ENCODE results near the gene PPP1R14C. TPM values are rescaled to one million over a fixed set of nuclear protein-coding genes. Genes with fewer than 3 reads are reported as not detected.

Gene PPP1R14C
- total RNA-seq, 6 donors from 2014 or later, result 12.0 to 34.5 (median 16.8) TPM

DNA sequence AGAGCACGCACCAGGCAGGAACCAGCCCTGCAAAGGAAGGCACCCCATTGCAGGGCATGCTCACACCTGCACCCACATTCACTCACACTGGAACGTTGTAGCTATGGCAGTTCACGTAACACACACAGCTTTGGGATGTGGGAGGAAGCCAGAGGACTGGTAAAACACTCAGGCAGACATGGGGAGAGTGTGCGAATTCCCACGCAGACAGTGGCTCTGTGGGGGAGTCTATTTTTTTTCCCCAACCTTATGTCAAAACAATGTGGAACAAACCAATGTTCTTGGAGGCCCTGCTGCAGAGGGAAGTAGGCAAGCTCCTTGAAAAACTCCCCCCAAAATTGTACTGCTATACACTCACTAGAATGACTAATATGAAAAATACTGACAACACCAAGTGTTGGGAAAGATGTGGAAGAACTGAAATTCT lies 91.0 kb downstream of the PPP1R14C start:
- DNase-seq (no peak), ATAC-seq (ENCODE audit: low FRiP score in 2 of 2) (no peak)
- TF ChIP-seq POLR2AphosphoS5 (IDR thresholded peaks at IDR 0.05), result no peak
- TF ChIP-seq EP300 (IDR thresholded peaks at IDR 0.05), result no peak
- TF ChIP-seq, protein P1, sequence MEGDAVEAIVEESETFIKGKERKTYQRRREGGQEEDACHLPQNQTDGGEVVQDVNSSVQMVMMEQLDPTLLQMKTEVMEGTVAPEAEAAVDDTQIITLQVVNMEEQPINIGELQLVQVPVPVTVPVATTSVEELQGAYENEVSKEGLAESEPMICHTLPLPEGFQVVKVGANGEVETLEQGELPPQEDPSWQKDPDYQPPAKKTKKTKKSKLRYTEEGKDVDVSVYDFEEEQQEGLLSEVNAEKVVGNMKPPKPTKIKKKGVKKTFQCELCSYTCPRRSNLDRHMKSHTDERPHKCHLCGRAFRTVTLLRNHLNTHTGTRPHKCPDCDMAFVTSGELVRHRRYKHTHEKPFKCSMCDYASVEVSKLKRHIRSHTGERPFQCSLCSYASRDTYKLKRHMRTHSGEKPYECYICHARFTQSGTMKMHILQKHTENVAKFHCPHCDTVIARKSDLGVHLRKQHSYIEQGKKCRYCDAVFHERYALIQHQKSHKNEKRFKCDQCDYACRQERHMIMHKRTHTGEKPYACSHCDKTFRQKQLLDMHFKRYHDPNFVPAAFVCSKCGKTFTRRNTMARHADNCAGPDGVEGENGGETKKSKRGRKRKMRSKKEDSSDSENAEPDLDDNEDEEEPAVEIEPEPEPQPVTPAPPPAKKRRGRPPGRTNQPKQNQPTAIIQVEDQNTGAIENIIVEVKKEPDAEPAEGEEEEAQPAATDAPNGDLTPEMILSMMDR (IDR thresholded peaks at IDR 0.05), result no peak
- TF ChIP-seq POLR2A (IDR thresholded peaks at IDR 0.05), result no peak
- Histone ChIP-seq H3K27ac (no peak overlapping the region), H3K27me3 (no peaks in the 10 kb centered on the region), H3K4me1 (peaks cover 9 to 29% (median 17%) of the 10 kb centered on the region in 4 donors), H3K4me3 (no peak overlapping the region), H3K9me3 (no peaks in the 10 kb centered on the region), H3K36me3 (no peaks in the 10 kb centered on the region)
- WGBS, 2 donors, result 94 to 96% methylated on average over 5 of the region's 5 CpGs

GRCh38 chr6:150235218-150235617 lies 92.4 kb downstream of the PPP1R14C start:
- H3K36me3 ChIP-seq, result no peaks in the 10 kb centered on the region
- no peaks in the 10 kb centered on the region for H3K9me3 ChIP-seq
- H3K27ac ChIP-seq, result no peak overlapping the region
- H3K4me1 ChIP-seq, result peaks cover 9 to 32% (median 19%) of the 10 kb centered on the region in 4 donors
- 88 to 96% methylated on average over 4 to 5 of the region's 5 CpGs for WGBS, 2 donors
- no peaks in the 10 kb centered on the region for H3K27me3 ChIP-seq
- TF ChIP-seq EP300 (IDR thresholded peaks at IDR 0.05) (no peak), POLR2AphosphoS5 (IDR thresholded peaks at IDR 0.05) (no peak), POLR2A (IDR thresholded peaks at IDR 0.05) (no peak)
- TF ChIP-seq, protein P1 (IDR thresholded peaks at IDR 0.05), result no peak
- DNase-seq (no peak), ATAC-seq (ENCODE audit: low FRiP score in 2 of 2) (no peak)
- no peak overlapping the region for H3K4me3 ChIP-seq

GRCh38 chr6:150236114-150236513 lies 93.3 kb downstream of the PPP1R14C start:
- DNase-seq (no peak), ATAC-seq (ENCODE audit: low FRiP score in 2 of 2) (peak; percentile 6 to 53)
- H3K36me3 ChIP-seq, result no peaks in the 10 kb centered on the region
- H3K4me1 ChIP-seq, result peaks cover 9 to 32% (median 19%) of the 10 kb centered on the region in 4 donors
- no peak for TF ChIP-seq POLR2A (IDR thresholded peaks at IDR 0.05)
- TF ChIP-seq, protein P1 (IDR thresholded peaks at IDR 0.05), result no peak
- no peak for TF ChIP-seq POLR2AphosphoS5 (IDR thresholded peaks at IDR 0.05)
- TF ChIP-seq EP300 (IDR thresholded peaks at IDR 0.05), result no peak
- 61 to 65% methylated on average over 8 of the region's 8 CpGs for WGBS, 2 donors
- H3K27me3 ChIP-seq, result no peaks in the 10 kb centered on the region
- no peak overlapping the region for H3K4me3 ChIP-seq
- no peaks in the 10 kb centered on the region for H3K9me3 ChIP-seq
- H3K27ac ChIP-seq, result peak overlapping the region in 3 of 4 donors; percentile 5 to 35 (median 9)

DNA sequence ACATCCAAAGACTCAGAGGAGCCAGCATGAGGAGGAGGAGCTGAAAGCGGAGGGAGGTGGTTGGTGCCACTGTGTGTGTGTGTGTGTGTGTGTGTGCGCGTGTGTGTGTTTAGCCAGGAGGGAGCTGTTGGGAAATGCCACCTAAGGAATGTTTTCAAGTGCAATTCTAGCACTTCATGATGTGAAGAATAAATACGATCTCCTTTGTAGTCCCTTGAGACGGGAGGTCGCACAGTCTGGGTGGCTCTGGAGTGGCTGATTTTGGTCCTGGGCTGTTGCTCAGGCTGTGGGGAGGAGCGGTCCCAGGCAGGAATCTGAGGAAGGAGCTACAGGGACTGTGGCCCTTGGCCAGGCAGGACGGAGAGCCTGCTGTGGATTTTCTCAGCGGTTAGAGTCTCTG lies 93.7 kb downstream of the PPP1R14C start:
- Histone ChIP-seq H3K9me3 (no peaks in the 10 kb centered on the region), H3K27ac (peak overlapping the region in 2 of 4 donors; percentile 35 to 61), H3K36me3 (no peaks in the 10 kb centered on the region), H3K4me3 (no peak overlapping the region), H3K4me1 (peaks cover 9 to 32% (median 19%) of the 10 kb centered on the region in 4 donors), H3K27me3 (no peaks in the 10 kb centered on the region)
- DNase-seq (peak in 1 of 2 donors; percentile 86), ATAC-seq (ENCODE audit: low FRiP score in 2 of 2) (peak; percentile 78 to 94)
- WGBS, 2 donors, result 73 to 82% methylated on average over 7 to 9 of the region's 9 CpGs
- TF ChIP-seq, protein P1 (IDR thresholded peaks at IDR 0.05), result no peak
- TF ChIP-seq EP300 (IDR thresholded peaks at IDR 0.05) (peak in 2 of 4 donors; percentile 13 to 71), POLR2AphosphoS5 (IDR thresholded peaks at IDR 0.05) (peak; percentile 17 to 48), POLR2A (IDR thresholded peaks at IDR 0.05) (no peak)

DNA sequence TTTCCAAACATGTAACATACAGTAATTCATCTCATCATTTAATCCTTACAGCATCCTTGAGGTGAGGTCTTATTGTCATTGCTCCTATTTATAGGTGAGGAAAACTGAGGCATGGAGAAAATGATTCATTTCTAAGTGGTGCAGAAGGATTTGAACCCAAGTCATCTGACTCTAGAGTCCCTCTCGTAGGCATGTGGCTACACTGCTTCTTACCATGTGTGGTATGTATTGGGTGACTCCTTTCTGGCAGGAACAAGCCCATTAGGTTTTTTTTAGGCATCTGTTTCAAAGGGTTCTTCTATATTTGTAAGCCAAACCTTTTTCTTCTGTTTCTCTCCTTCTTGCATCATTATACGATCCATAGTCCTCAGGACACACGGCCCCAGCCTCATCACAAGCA lies 94.8 kb downstream of the PPP1R14C start:
- DNase-seq, result no peak
- Histone ChIP-seq H3K9me3 (no peaks in the 10 kb centered on the region), H3K4me3 (no peak overlapping the region), H3K36me3 (no peaks in the 10 kb centered on the region), H3K4me1 (peaks cover 9 to 32% (median 19%) of the 10 kb centered on the region in 4 donors), H3K27me3 (no peaks in the 10 kb centered on the region), H3K27ac (peak overlapping the region in 3 of 4 donors; percentile 9 to 44 (median 27))
- ATAC-seq (ENCODE audit: low FRiP score in 2 of 2), result no peak
- TF ChIP-seq, protein P1 (IDR thresholded peaks at IDR 0.05), result no peak
- TF ChIP-seq EP300 (IDR thresholded peaks at IDR 0.05) (no peak), POLR2AphosphoS5 (IDR thresholded peaks at IDR 0.05) (no peak), POLR2A (IDR thresholded peaks at IDR 0.05) (no peak)
- WGBS, 2 donors, result 68 to 73% methylated on average over 3 of the region's 3 CpGs
